IMR-90 (cell line): ENCODE measurements around the gene RGL1.

ENCODE experiments used
- CEBPB ChIP-seq: IDR thresholded peaks from 2 replicates; pipeline ENCODE4 v1.6.1; 2012; ENCODE audit warnings: low read depth, low read length, improper control_type of control experiment
- MAFK ChIP-seq: IDR thresholded peaks from 2 replicates; pipeline ENCODE4 v1.6.1; 2012; ENCODE audit warnings: low read depth, low read length, improper control_type of control experiment
- MAZ ChIP-seq: IDR thresholded peaks from 2 replicates; pipeline ENCODE4 v1.6.1; 2012; ENCODE audit warnings: low read depth, mild to moderate bottlenecking, low read length, improper control_type of control experiment, moderate library complexity, borderline replicate concordance
- POLR2A ChIP-seq: IDR thresholded peaks from 2 replicates; pipeline ENCODE4 v1.6.1; 2012; ENCODE audit warnings: mild to moderate bottlenecking, low read depth, low read length
- RAD21 ChIP-seq: IDR thresholded peaks from 2 replicates; pipeline ENCODE4 v1.6.1; 2012; ENCODE audit warnings: low read length, improper control_type of control experiment
- RFX5 ChIP-seq: IDR thresholded peaks from 2 replicates; pipeline ENCODE4 v1.8.0; 2012; ENCODE audit warnings: low read depth, mild to moderate bottlenecking, low read length, moderate library complexity
- SMC3 ChIP-seq: fragments of 150-350 bp; IDR thresholded peaks from 2 replicates; pipeline ENCODE4 v1.6.1; 2016; ENCODE audit warnings: low read depth, mild to moderate bottlenecking, antibody characterized with exemption, low read length, moderate library complexity
- TF ChIP-seq, protein P1 (sequence below): conservative IDR thresholded peaks from 2 replicates; pipeline ENCODE4 v1.5.1; 2012; ENCODE audit warnings: mild to moderate bottlenecking, low read depth, low read length, improper control_type of control experiment
- TF ChIP-seq, protein P2 (sequence below): fragments of 150-350 bp; IDR thresholded peaks from 2 replicates; pipeline ENCODE4 v1.6.1; 2016; ENCODE audit warnings: low read depth, mild to moderate bottlenecking, low read length, moderate library complexity, borderline replicate concordance

DNA sequence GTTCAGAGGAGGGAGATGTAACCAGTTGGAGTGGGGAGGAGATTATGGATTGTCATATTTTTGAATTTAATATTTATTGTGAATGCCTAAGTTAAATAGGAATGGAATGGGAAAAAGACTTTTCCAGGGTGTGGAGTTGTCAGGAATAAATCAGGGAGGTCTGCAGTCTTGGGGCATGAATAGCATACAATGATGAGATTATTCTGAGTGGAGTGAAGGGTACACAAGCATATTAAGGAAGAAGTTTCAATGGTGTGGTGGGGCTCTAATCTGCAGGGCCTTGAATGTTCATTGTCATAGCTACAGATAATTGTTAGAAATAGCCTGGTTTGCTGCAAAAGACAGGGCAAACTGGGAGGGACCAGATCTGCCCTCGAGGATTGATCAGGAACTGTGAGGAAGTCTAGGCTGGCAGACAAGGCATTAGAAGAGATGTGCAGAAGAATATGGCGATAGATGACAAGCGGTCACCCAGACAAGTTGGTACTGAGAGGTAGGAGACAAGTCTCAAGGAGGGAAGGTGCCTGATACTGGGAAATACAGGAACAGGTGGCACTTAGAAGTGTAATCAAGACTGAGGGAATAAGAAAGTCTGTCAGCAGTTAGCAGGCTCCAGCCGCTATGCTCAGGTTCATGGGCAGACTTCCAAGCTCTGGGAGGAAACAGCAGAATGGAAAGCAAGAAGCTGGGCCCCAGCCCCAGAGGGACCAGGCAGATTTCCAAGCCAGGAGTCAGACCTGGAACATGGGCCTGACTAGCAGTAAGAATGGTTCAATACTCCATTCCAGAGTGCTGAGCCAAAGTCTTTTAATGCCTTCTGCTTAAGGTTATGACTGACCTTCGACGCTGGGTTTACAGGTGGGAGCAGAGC is 20.9 kb upstream of the RGL1 start:
- TF ChIP-seq, protein P1, sequence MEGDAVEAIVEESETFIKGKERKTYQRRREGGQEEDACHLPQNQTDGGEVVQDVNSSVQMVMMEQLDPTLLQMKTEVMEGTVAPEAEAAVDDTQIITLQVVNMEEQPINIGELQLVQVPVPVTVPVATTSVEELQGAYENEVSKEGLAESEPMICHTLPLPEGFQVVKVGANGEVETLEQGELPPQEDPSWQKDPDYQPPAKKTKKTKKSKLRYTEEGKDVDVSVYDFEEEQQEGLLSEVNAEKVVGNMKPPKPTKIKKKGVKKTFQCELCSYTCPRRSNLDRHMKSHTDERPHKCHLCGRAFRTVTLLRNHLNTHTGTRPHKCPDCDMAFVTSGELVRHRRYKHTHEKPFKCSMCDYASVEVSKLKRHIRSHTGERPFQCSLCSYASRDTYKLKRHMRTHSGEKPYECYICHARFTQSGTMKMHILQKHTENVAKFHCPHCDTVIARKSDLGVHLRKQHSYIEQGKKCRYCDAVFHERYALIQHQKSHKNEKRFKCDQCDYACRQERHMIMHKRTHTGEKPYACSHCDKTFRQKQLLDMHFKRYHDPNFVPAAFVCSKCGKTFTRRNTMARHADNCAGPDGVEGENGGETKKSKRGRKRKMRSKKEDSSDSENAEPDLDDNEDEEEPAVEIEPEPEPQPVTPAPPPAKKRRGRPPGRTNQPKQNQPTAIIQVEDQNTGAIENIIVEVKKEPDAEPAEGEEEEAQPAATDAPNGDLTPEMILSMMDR: no peak
- TF ChIP-seq POLR2A: no peak
- TF ChIP-seq SMC3: no peak
- no peak for TF ChIP-seq MAZ
- no peak for TF ChIP-seq RFX5
- TF ChIP-seq, protein P2, sequence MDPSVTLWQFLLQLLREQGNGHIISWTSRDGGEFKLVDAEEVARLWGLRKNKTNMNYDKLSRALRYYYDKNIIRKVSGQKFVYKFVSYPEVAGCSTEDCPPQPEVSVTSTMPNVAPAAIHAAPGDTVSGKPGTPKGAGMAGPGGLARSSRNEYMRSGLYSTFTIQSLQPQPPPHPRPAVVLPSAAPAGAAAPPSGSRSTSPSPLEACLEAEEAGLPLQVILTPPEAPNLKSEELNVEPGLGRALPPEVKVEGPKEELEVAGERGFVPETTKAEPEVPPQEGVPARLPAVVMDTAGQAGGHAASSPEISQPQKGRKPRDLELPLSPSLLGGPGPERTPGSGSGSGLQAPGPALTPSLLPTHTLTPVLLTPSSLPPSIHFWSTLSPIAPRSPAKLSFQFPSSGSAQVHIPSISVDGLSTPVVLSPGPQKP: no peak
- TF ChIP-seq CEBPB: no peak
- TF ChIP-seq MAFK: no peak
- no peak for TF ChIP-seq RAD21
